Measurements from ENCODE around the gene SNPH. TPM values are rescaled to one million over a fixed set of nuclear protein-coding genes. Genes with fewer than 3 reads are reported as not detected.

The SNPH gene
- total and polyA plus RNA-seq, 2 of the 4 experiments (the other 2 are of a cell fraction): 3.1 to 4.5 TPM

DNA sequence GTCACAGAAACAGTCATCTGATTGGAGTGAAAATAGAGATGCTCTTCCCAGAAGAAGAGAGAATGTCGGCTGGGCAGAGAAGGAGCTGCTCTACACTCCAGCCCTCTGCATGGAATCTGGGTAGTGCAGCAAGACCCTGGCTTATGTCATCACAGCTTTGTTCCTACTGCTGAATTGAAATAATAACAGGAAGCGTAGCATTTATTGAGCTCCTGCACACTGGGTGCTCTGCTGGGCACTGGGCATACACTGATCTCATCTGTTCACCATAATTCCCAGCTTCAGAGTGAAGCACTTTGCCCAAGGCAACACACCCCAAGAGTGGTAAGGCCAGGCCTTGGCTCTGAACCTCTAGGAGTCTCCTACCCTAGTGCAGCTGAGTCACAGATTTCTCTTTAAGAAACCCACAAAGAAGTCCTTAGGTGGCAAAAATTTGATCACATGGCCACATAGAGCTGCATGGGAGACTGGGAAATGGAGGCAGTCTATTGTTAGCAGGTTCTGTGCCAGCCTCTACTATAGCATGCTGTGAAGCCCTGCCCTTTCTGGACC lies 66.7 kb downstream of the SNPH start:
- intact Hi-C loops (cut with micrococcal nuclease) (no loop called here), in situ Hi-C loops (cut with MboI; ENCODE audit: low sequenced_read_pairs) (loop anchor here (25.0 kb wide), 1 partner anchor 504 kb away; no protein-coding TSS in a partner anchor), dilution Hi-C loops (cut with HindIII; ENCODE audit: low sequenced_read_pairs, unreplicated experiment) (no loop called here)
- Histone ChIP-seq H3K9me3 (ENCODE audit: control insufficient read depth, insufficient read depth, low read length) (no peaks in the 10 kb centered on the region), H3K4me3 (ENCODE audit: insufficient read depth, low read depth, low read length) (no peak overlapping the region), H3K56ac (ENCODE audit: extremely low read depth, insufficient read depth, low read length) (no peak overlapping the region), H3K4me2 (ENCODE audit: low read depth, low read length) (no peak overlapping the region), H3K4ac (ENCODE audit: low read depth, low read length) (no peak overlapping the region), H4K20me1 (ENCODE audit: insufficient read depth, low read length) (peaks cover 11% of the 10 kb centered on the region), H3K27me3 (ENCODE audit: control insufficient read depth, insufficient read depth, low read length) (no peaks in the 10 kb centered on the region), H3K27ac (ENCODE audit: insufficient read depth, low read length) (no peak overlapping the region), H2AFZ (replicated peaks; ENCODE audit: low read length, poor library complexity) (peak overlapping the region; percentile 7), H2BK5ac (ENCODE audit: low read depth, low read length, poor library complexity, severe bottlenecking) (no peak overlapping the region), H4K5ac (ENCODE audit: low read depth, low read length) (no peak overlapping the region), H2BK120ac (ENCODE audit: low read depth, low read length) (no peak overlapping the region), H2BK15ac (ENCODE audit: low read depth, low read length) (no peak overlapping the region), H3K79me1 (ENCODE audit: low read depth in 1 of 2, low read length in 2 of 2) (peaks cover 51 to 90% of the 10 kb centered on the region in 2 experiments), H3K23ac (ENCODE audit: low read depth, low read length) (no peak overlapping the region; the same call in 1 of the 2 replicates), H3K9me1 (ENCODE audit: insufficient read depth, low read length) (peaks cover 44% of the 10 kb centered on the region), H2AK5ac (ENCODE audit: low read depth, low read length) (no peak overlapping the region), H4K91ac (ENCODE audit: insufficient read depth, low read depth, low read length) (no peak overlapping the region), H2BK20ac (ENCODE audit: low read depth, low read length) (no peak overlapping the region), H3K9ac (ENCODE audit: low read depth, low read length) (no peak overlapping the region), H3K36me3 (ENCODE audit: control insufficient read depth, insufficient read depth, low read length) (peaks cover 9% of the 10 kb centered on the region; the same call in 1 of the 2 replicates), H3K14ac (replicated peaks; ENCODE audit: low read depth, low read length) (no peak overlapping the region), H2AK9ac (replicated peaks; ENCODE audit: low read depth, low read length, poor library complexity) (no peak overlapping the region), H4K8ac (ENCODE audit: low read depth in 2 of 2, low read length in 2 of 2) (no peak overlapping the region), H3K18ac (ENCODE audit: low read depth, low read length) (no peak overlapping the region), H3K4me1 (ENCODE audit: control insufficient read depth, insufficient read depth, low read length) (peaks cover 15% of the 10 kb centered on the region)
- BruUV-seq (replicated peaks): no TSS peak
- ChIA-PET CTCF (no interaction called here), POLR2A (ENCODE audit: unreplicated experiment) (no interaction called here)
- no peak for TF ChIP-seq POLR2A (IDR thresholded peaks at IDR 0.05; ENCODE audit: low read depth, low read length)
- TF ChIP-seq FOS (IDR thresholded peaks at IDR 0.05; ENCODE audit: low read depth, low read length): no peak
- TF ChIP-seq RFX5 (IDR thresholded peaks at IDR 0.05; ENCODE audit: low read depth, low read length): no peak
- DNase-seq (no peak), ATAC-seq (ENCODE audit: low read depth) (no peak)
- WGBS, 2 experiments (ENCODE audit: extremely low coverage in 2 of 2, insufficient read length in 1 of 2): 80% methylated on average over 1 of the region's 2 CpGs; no CpG with 5 or more reads in 1 of the 2 experiments

All from IMR-90 (cell line).